Measurements from ENCODE around the gene TOP2A.

DNA sequence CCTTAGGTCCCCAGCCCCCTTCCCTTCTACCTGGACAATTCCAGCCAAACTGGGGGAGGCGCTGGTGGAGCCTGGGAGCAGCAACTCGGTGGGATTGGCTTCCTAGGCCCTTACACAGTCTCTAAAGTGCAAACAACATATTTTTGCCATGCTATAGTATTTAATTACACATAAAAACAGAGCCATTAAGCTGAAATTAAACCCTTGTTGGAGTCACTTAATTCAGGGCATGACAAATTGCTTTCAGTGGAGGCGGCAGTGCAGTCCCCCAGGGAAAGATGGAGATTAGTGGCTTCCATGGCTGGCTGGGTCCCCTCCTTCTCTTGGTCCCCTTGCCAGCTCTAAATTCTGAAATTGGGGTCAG is 42.9 kb upstream of the TOP2A start:
- TF ChIP-seq ZNF239 (CRISPR knock-in tag; IDR thresholded peaks at IDR 0.05) (no peak), ZNF121 (CRISPR knock-in tag; conservative IDR thresholded peaks at IDR 0.05) (no peak), TAF1 (IDR thresholded peaks at IDR 0.05; ENCODE audit: control insufficient read depth, extremely low read depth, insufficient read depth, low read length, severe bottlenecking) (no peak), POLR2A (conservative IDR thresholded peaks at IDR 0.05) (no peak), FOXK2 (conservative IDR thresholded peaks at IDR 0.05 in 1 of 2, IDR thresholded peaks at IDR 0.05 in 1 of 2; ENCODE audit: low read depth in 2 of 2) (no peak), XRCC5 (IDR thresholded peaks at IDR 0.05; ENCODE audit: low read depth, low read length) (no peak), CBX5 (IDR thresholded peaks at IDR 0.05; ENCODE audit: borderline replicate concordance, low read depth) (no peak), RCOR1 (IDR thresholded peaks at IDR 0.05; ENCODE audit: borderline replicate concordance in 1 of 2, low read depth in 2 of 2, low read length in 2 of 2) (no peak), CEBPB (tag; IDR thresholded peaks at IDR 0.05) (no peak), NR3C1 (CRISPR knock-in tag; IDR thresholded peaks at IDR 0.05) (no peak), EZH2 (IDR thresholded peaks at IDR 0.05; ENCODE audit: borderline replicate concordance, low read depth, low read length) (no peak)
- TF ChIP-seq, protein P1, sequence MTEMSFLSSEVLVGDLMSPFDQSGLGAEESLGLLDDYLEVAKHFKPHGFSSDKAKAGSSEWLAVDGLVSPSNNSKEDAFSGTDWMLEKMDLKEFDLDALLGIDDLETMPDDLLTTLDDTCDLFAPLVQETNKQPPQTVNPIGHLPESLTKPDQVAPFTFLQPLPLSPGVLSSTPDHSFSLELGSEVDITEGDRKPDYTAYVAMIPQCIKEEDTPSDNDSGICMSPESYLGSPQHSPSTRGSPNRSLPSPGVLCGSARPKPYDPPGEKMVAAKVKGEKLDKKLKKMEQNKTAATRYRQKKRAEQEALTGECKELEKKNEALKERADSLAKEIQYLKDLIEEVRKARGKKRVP (CRISPR knock-in tag; IDR thresholded peaks at IDR 0.05): no peak
- TF ChIP-seq, protein P2, sequence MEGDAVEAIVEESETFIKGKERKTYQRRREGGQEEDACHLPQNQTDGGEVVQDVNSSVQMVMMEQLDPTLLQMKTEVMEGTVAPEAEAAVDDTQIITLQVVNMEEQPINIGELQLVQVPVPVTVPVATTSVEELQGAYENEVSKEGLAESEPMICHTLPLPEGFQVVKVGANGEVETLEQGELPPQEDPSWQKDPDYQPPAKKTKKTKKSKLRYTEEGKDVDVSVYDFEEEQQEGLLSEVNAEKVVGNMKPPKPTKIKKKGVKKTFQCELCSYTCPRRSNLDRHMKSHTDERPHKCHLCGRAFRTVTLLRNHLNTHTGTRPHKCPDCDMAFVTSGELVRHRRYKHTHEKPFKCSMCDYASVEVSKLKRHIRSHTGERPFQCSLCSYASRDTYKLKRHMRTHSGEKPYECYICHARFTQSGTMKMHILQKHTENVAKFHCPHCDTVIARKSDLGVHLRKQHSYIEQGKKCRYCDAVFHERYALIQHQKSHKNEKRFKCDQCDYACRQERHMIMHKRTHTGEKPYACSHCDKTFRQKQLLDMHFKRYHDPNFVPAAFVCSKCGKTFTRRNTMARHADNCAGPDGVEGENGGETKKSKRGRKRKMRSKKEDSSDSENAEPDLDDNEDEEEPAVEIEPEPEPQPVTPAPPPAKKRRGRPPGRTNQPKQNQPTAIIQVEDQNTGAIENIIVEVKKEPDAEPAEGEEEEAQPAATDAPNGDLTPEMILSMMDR (IDR thresholded peaks at IDR 0.05 in 2 of 3, conservative IDR thresholded peaks at IDR 0.05 in 1 of 3; ENCODE audit: insufficient read depth in 2 of 3, low read depth in 1 of 3, low read length in 3 of 3): no peak
- TF ChIP-seq, protein P3, sequence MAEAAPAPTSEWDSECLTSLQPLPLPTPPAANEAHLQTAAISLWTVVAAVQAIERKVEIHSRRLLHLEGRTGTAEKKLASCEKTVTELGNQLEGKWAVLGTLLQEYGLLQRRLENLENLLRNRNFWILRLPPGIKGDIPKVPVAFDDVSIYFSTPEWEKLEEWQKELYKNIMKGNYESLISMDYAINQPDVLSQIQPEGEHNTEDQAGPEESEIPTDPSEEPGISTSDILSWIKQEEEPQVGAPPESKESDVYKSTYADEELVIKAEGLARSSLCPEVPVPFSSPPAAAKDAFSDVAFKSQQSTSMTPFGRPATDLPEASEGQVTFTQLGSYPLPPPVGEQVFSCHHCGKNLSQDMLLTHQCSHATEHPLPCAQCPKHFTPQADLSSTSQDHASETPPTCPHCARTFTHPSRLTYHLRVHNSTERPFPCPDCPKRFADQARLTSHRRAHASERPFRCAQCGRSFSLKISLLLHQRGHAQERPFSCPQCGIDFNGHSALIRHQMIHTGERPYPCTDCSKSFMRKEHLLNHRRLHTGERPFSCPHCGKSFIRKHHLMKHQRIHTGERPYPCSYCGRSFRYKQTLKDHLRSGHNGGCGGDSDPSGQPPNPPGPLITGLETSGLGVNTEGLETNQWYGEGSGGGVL (CRISPR knock-in tag; IDR thresholded peaks at IDR 0.05): no peak
